Skeletal muscle tissue (tissue), 4 donors: Measurements from ENCODE around the gene CA5A. TPM values are rescaled to one million over a fixed set of nuclear protein-coding genes. Genes with fewer than 3 reads are reported as not detected.
"Not testable (repeated sequence)": the region's sequence is repeated elsewhere in the genome, so short reads cannot be mapped to it uniquely, and the experiment has no call there.

Experiments
- H3K27ac ChIP-seq: one replicate; pipeline ENCODE4 v1.7.0; 2013; ENCODE audit warnings: mild to moderate bottlenecking, low read depth, low read length, inconsistent platforms
- H3K27me3 ChIP-seq, 3 donors: one replicate each; pipeline ENCODE4 v1.7.0; 2013; ENCODE audit warnings: low read length in 3 of 3; ENCODE audit not compliant: control insufficient read depth in 3 of 3, insufficient read depth in 3 of 3
- H3K36me3 ChIP-seq, 3 donors: one replicate each; pipeline ENCODE4 v1.7.0; 2013; ENCODE audit warnings: low read length in 3 of 3; ENCODE audit not compliant: control insufficient read depth in 3 of 3, insufficient read depth in 3 of 3
- H3K4me1 ChIP-seq, 3 donors: one replicate each; pipeline ENCODE4 v1.7.0; 2013; ENCODE audit warnings: low read length in 3 of 3, mild to moderate bottlenecking in 3 of 3; ENCODE audit not compliant: control insufficient read depth in 3 of 3, insufficient read depth in 3 of 3
- H3K4me3 ChIP-seq, 3 donors: one replicate each; pipeline ENCODE4 v1.7.0; 2013; ENCODE audit warnings: low read length in 3 of 3
- H3K9ac ChIP-seq, 3 donors: one replicate each; pipeline ENCODE4 v1.7.0; 2013; ENCODE audit warnings: low read length in 3 of 3, mild to moderate bottlenecking in 3 of 3, moderate library complexity in 2 of 3, low read depth in 1 of 3
- H3K9me3 ChIP-seq, 3 donors: one replicate each; pipeline ENCODE4 v1.7.0; 2013; ENCODE audit warnings: low read length in 3 of 3; ENCODE audit not compliant: control insufficient read depth in 3 of 3
- total RNA-seq: library from RNA; depleted of rRNA; stranded (reverse); fragments of >200 nt; gene quantifications from one replicate; pipeline ENCODE4 v1.2.3, GENCODE V29; 2014
- donor health status: Osteomylitis.

CA5A gene
- total RNA-seq, 1 donor from 2014 or later, result not detected

GRCh38 chr16:87900489-87900888 lies 35.8 kb downstream of the CA5A start:
- not testable (repeated sequence) for H3K36me3 ChIP-seq, H3K9ac ChIP-seq, H3K4me3 ChIP-seq, H3K27ac ChIP-seq, H3K9me3 ChIP-seq, H3K27me3 ChIP-seq, H3K4me1 ChIP-seq

DNA sequence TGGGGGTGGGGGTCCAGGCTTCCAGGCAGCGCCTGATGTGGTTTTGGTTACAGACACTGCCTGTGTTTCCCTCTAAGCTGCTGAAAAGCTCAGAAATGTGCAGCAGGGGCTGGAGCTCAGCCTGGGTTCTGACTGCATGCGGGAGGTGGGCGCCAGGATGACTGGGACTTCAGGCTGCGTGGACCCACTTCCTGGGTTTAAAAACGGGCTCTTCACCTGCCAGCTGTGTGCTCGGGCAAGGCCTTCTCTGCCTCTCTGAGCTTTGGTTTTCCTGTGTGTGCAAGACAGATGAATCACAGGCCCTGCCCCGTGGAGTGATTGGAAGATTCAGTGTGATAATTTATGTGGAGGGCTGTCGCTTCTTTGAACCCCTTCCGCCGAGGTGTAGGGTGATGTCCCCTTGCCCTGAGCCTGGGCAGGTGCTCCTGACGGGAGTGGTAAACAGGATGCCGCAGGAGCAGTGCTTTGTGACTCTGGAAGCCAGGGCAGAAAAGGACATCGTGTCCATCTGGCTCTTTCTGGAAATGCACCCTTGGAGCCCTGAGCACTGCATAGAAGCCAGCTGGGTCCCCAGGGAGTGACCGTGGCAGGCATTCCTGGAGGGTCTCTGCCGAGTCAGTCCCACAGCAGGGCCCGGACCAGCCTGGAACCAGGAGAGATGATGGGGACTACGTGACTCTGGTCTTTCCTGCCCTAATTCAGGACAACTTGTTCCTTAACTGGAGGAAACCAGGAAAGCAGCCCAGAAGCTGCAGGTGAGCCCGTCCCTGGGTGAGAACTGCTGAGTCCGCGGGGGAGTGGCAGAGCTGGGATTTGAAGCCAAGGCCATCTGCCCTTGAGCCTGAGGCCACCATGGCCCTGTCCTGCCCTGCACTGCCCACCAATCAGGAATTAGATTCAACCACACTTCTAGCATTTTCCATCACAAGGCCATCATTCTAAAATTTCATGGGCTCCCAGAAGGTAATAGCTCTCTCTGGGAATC lies 38.5 kb downstream of the CA5A start:
- Histone ChIP-seq H3K4me3 (no peak overlapping the region), H3K27me3 (peaks cover 0 to 2% (median 0%) of the 10 kb centered on the region in 3 donors), H3K27ac (no peak overlapping the region), H3K4me1 (peaks cover 6 to 14% (median 6%) of the 10 kb centered on the region in 3 donors), H3K9ac (no peak overlapping the region), H3K36me3 (no peaks in the 10 kb centered on the region), H3K9me3 (no peaks in the 10 kb centered on the region)

GRCh38 chr16:87896924-87897520 lies 39.3 kb downstream of the CA5A start:
- H3K9ac ChIP-seq, H3K27ac ChIP-seq, H3K4me3 ChIP-seq, H3K36me3 ChIP-seq, H3K27me3 ChIP-seq, H3K9me3 ChIP-seq: not testable (repeated sequence)
- peaks cover 6 to 14% (median 6%) of the 10 kb centered on the region in 3 donors for H3K4me1 ChIP-seq

DNA sequence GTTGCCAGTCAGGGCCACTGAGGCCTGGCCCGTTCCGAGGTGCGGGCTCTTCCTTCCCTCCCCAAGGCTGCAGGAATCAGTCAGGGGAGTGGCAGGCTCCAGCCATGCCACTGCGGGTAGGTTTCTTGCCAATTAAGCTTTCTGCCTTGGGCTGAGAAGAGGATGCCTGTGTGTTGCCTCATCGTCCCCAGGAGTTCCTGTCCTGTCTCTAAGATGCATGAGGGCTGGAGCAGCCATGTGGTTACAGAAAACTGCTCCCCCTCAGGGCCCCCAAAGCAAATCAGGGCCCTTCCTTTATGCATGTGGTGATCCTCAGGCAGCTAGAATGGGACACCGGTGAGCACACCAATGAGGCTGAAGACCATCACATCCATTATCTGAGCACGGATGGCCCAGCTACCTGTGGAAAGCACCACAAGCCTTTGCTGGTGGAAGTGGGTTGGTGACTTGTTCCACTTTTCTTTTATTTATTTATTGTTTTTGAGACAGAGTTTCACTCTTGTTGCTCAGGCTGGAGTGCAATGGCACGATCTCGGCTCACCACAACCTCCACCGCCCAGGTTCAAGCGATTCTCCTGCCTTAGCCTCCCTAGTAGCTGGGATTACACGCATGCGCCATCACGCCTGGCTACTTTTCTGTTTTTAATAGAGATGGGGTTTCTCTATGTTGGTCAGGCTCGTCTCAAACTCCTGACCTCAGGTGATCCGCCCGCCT lies 40.0 kb downstream of the CA5A start:
- peaks cover 6 to 14% (median 6%) of the 10 kb centered on the region in 3 donors for H3K4me1 ChIP-seq
- not testable (repeated sequence) for H3K27ac ChIP-seq, H3K9me3 ChIP-seq, H3K27me3 ChIP-seq, H3K4me3 ChIP-seq, H3K9ac ChIP-seq, H3K36me3 ChIP-seq

DNA sequence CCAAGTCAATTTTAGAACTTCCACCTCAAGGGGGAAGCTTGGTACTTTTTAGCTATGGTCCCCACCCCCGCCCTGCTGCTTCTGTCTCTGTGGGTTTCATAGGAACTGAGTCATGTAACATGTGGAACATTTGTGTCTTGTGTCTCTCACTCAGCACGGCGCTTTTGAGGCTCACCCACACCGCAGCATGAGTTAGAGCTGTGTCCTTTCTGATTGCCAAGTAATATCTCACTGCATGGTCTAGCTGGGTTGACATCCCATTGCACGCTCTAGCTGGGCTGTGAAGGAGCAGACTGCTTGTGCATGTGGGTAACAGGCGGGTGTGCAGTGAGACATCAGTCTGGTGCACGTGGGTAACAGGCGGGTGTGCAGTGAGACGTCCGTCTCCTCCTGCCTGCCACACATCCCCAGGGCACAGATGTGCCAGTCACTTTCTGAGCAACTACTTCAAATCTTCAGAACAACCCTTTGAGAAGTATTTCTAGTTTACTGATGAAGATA lies 40.6 kb downstream of the CA5A start:
- H3K36me3 ChIP-seq, result no peaks in the 10 kb centered on the region
- no peak overlapping the region for H3K27ac ChIP-seq
- peaks cover 6 to 14% (median 6%) of the 10 kb centered on the region in 3 donors for H3K4me1 ChIP-seq
- H3K4me3 ChIP-seq, result no peak overlapping the region
- H3K9ac ChIP-seq, result no peak overlapping the region
- no peaks in the 10 kb centered on the region for H3K9me3 ChIP-seq
- peaks cover 0 to 2% (median 0%) of the 10 kb centered on the region in 3 donors for H3K27me3 ChIP-seq

- Histone ChIP-seq H3K4me1 (peaks cover 6 to 14% (median 6%) of the 10 kb centered on the region in 3 donors), H3K27ac (peak overlapping the region; percentile 56), H3K9ac (peak overlapping the region in 1 of 3 donors; percentile 50)
- H3K9me3 ChIP-seq, H3K36me3 ChIP-seq, H3K4me3 ChIP-seq, H3K27me3 ChIP-seq: not testable (repeated sequence)
Measured at GRCh38 chr16:87894005-87894404, 42.3 kb downstream of the CA5A start.

- H3K36me3 ChIP-seq, result no peaks in the 10 kb centered on the region
- H3K4me3 ChIP-seq, result no peak overlapping the region
- no peaks in the 10 kb centered on the region for H3K27me3 ChIP-seq
- no peak overlapping the region for H3K9ac ChIP-seq
- no peaks in the 10 kb centered on the region for H3K9me3 ChIP-seq
- H3K27ac ChIP-seq, result no peak overlapping the region
- peaks cover 6 to 14% (median 6%) of the 10 kb centered on the region in 3 donors for H3K4me1 ChIP-seq
Measured at GRCh38 chr16:87891764-87892163, 44.6 kb downstream of the CA5A start.

GRCh38 chr16:87889762-87890161 lies 46.6 kb downstream of the CA5A start:
- not testable (repeated sequence) for H3K27ac ChIP-seq, H3K36me3 ChIP-seq, H3K27me3 ChIP-seq, H3K4me3 ChIP-seq, H3K9me3 ChIP-seq, H3K9ac ChIP-seq
- peaks cover 6 to 11% (median 6%) of the 10 kb centered on the region in 3 donors for H3K4me1 ChIP-seq

DNA sequence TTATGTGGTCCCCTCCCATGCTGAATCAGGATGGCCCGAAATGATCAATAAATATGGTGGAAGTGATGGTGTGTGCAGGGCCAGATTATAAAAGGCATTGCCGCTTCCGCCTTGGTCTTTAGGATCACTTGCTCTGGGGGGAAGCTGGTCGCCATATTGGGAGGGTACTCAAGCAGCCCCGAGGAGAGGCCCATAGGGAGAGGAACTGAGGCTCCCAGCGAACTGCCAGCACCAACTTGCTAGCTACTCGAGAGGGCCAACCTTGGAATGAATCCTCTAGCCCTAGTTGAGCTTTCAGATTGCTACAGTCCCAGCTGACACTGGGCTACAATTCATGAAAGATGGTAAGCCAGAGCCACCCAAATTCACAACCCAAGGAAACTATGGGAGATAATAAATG lies 48.0 kb downstream of the CA5A start:
- H3K27ac ChIP-seq, H3K36me3 ChIP-seq, H3K4me1 ChIP-seq, H3K27me3 ChIP-seq, H3K9ac ChIP-seq, H3K4me3 ChIP-seq, H3K9me3 ChIP-seq: not testable (repeated sequence)
